HG03521 (cell line): ENCODE results near the gene LTF.
"Not testable (repeated sequence)": the region's sequence is repeated elsewhere in the genome, so short reads cannot be mapped to it uniquely, and the experiment has no call there.

Experiments used
- ATAC-seq: cut with Tn5 transposase; IDR thresholded peaks from one replicate; pipeline ENCODE4 v1.9.1; 2021; ENCODE audit warnings: mild to moderate bottlenecking, moderate library complexity; ENCODE audit not compliant: unreplicated experiment

The LTF gene

GRCh38 chr3:46464326-46465195, at the start of gene LTF:
Gene LTF, minus strand, starts transcription at chr3:46464905. Its CDS starts 38 bp downstream, at chr3:46464867.
- ATAC-seq, result no peak

DNA sequence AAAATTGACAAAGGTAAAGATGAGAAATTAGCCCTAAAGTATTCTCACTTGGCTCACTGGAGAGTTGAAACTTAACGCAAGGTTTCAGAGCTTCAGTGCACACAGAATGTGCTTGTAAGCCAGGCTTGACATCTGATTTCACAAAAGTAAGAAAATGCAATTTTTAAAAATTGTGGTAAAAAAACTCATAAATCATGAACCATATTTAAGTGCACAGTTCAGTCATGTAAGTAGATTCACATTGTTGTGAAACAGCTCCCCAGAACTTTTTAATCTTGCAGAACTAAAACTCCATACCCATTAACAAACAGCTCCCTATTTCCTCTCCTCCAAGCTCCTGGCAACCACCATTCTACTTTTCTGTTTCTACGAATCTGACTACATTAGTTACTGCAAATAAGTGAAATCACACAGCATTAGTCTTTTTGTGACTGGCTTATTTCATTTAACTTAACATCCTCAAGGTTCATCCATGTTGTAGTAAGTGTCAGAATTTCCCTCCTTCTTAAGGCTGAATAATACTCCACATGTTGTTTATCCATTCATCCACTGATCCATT, 47.6 kb upstream of the LTF start:
- no peak for ATAC-seq

- ATAC-seq, result no peak
Measured at GRCh38 chr3:46509661-46510187, 45.0 kb upstream of the LTF start.

DNA sequence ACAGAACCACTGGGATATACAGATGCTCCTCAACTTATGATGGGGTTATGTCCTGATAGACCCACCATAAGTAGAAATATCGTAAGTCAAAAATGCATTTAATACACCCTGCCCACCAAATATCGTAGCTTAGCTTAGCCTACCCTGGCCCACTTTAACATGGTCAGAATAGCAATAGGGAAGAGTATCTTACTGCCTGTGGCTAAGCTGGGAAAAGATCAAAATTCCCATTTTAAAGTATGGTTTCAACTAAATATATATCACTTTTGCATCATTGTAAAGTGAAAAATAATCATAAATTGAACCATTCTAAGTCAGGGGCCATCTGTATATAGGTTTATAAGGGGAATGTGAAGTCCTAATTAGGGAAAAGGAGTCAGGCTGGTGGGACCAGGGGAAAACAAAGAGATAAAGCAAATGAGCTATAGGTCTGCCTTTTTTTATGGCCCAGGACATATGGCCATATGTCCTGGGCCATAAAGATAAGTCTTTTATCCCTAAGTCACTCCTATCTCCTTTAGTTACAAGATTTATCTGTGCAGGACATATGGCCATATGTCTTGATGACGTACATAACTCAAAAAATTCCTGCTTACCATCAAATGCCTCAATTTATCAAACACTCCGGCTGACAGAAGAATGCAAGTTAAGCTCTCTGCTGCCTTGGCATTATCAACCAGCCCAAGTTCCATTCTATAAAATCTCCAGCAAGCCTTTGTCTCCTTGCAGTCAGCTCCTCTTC, 44.3 kb upstream of the LTF start:
- ATAC-seq, result no peak

DNA sequence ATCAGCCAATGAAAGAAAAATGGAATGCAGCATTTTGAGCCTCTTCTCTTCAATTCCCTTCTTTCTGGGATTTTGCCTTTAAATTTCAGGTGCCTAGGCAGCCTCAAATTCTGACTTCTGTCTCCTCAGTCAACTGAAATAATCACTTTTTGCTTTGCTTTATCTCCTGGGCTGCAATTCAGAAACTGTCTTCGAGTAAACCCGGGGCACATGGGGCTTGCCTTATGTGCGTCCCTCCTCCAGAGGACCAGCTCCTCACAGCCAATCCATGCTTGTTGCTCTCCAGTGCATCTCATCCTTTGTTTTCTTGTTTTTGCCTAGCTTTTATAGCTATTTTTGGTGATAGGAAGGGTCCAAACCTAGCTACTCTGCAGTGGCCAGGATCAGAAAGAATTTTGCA, 41.8 kb upstream of the LTF start:
- ATAC-seq, result no peak

DNA sequence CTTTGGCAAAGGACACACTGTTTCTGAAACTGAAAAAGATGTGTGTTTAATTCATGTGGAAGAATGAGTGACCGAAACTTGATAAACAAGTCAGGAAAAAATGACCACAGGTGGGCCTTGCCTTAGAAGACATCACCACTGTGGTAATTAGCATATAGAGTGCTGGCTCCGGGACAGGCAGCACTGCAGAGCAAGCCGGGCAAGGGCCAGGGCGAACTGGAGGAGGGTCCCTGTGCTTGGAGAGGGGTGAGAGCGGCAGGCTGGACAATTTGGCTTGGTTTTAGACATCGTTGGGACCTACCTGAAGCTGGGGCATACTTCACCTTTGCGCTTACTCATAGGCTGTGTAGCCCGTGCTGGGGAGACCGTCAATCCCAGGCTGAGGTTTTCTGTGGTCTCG, 41.2 kb upstream of the LTF start:
- ATAC-seq, result no peak

GRCh38 chr3:46504789-46505188, 40.1 kb upstream of the LTF start:
- ATAC-seq, result no peak

GRCh38 chr3:46503200-46503874, 38.6 kb upstream of the LTF start:
- no peak for ATAC-seq

DNA sequence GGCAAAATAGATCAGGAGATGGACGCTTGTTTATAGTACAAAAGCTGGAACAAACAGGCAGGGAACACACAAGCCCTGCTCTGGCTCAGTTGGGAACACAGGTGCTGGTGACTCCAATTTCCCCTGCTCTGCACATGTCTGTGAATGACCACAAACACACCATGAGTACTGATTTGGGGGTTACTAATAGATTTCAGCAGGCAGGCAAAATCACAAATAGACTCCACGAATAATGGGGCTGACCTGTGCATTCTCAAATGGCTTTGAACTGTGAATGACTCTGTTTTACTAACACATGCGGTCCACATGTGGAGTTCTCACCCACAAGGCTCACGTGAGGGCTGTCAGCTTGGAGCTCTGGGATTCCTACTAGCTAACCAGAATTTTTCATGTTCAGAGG, 37.0 kb upstream of the LTF start:
- no peak for ATAC-seq

DNA sequence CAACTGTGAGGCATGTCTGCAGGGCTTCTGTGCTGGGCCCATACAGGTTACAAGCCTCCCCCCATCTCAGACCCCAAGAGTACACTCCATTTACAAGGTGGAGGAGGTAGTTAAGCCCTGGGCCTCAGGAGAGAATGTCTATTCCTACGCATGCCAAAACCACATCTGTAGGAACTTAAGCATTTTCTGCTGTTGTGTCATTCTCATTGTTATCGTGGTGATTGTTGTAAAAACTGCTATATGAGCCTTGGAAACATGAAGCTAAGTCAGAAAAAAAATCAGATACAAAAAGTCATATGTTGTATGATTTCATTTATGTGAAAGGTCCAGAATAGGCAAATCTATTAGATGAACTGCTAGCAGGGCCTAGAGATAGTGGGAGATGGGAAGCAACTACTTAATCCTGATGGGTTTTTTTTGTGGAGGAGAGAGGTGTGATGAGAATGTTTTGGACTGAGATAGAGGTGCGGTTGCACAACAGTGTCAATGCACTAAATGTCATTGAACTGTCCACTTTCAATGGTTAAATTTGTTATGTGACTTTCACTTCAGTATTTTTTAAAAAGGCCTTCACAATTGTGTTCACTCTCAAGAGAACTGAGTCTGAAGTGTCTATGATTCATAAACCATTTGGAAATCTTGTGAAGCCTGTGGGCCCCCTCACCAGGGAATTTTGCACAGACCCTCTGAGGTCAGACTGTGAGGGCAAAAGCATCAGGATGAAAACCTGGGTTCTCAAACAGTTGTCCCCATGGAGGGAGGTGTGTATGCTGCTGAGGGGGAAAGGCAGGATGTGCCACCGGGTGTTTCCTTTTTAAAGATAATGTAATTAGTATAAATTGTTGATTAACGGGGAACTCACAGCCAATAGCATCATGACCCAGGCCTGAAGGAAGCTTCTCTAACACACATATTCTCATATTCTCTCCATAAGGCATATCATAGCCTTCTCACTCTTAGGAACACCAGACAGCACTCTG, 36.2 kb upstream of the LTF start:
- no peak for ATAC-seq

DNA sequence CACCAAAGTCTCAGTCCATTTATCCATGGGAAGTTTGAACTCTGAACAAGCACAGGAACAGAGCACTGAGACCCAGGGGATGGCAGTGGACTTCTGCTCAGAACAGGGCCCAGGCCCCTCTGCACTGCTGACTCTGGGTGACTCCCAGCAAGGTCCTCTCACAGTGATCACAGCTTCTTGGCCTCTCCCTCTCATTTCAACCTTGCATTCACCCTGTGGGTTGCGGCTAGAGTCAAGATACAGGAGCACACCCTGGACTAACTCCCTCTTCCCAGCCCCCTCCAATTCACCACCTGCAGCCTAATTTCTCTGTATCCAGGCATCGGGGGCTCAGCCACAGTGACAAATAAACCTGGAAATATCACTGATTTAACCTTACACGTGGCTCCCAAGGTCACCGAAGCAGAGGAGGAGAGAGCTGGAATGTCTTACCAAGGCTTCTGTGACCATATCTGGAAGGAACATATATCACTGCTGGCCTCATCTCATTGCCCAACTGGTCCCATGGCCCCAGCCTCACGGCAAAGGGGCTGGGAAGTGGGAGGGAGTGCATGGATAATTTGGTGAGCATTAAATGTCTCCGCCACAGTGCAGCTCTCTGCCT, 34.3 kb upstream of the LTF start:
- ATAC-seq, result no peak

- no peak for ATAC-seq
Measured at GRCh38 chr3:46497556-46498265, 33.0 kb upstream of the LTF start, which contains the start of gene RTP3. Gene RTP3, plus strand, starts transcription at chr3:46497976. Its CDS starts 87 bp downstream, at chr3:46498063.

- ATAC-seq, result no peak
Measured at GRCh38 chr3:46496746-46497555, 32.2 kb upstream of the LTF start.

DNA sequence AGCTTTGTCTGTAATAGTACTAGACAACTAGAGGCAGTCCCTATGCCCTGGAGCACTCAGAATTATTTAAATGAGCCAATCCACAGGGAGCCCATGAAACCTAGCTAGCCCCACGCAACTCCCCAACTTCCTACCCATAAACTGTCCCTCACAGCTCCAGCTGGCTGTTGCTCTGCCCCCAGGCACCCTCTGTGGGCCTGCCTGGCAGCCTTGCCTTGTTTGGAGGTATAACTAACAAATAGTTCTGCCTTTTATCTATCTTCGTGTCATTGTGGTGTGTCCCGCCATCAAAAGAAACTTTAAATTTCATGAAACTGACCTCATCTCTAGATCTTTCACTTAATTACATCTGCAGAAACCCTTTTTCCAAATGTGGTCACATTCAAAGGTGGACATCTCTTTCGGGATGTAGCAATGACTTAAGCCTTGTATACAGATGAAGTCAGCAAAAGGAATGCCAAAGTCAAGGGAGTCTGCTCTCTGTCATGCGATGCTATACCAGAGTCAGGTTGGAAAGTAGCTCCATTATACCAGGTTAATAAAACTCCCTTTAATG, 31.3 kb upstream of the LTF start:
- ATAC-seq, result no peak

DNA sequence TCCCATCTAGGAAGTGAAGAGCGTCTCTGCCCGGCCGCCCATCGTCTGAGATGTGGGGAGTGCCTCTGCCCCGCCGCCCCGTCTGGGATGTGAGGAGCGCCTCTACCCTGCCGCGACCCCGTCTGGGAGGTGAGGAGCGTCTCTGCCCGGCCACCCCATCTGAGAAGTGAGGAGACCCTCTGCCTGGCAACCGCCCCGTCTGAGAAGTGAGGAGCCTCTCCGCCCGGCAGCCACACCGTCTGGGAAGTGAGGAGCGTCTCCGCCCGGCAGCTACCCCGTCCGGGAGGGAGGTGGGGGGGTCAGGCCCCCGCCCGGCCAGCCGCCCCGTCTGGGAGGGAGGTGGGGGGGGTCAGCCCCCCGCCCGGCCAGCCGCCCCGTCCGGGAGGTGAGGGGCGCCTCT, 29.8 kb upstream of the LTF start:
- not testable (repeated sequence) for ATAC-seq

GRCh38 chr3:46492890-46493547, 28.3 kb upstream of the LTF start:
- no peak for ATAC-seq
